Kidney (tissue), 14 donors: ENCODE measurements around the gene ECE1. TPM values are rescaled to one million over a fixed set of nuclear protein-coding genes. Genes with fewer than 3 reads are reported as not detected.
"Not testable (repeated sequence)": the region's sequence is repeated elsewhere in the genome, so short reads cannot be mapped to it uniquely, and the experiment has no call there.

Source experiments
- DNase-seq, 5 donors: peaks; one replicate each; pipeline ENCODE4 v3.0.0-alpha.2; 2013 to 2020
- FAIRE-seq: peaks from 2 replicates; lab custom pipeline; 2012; peaks lifted over from hg19 to GRCh38; lab: Jason Lieb, UNC
- H3K27ac ChIP-seq, 2 donors: one replicate each; pipeline ENCODE4 v1.7.0; 2013; ENCODE audit warnings: low read depth in 2 of 2, low read length in 2 of 2, inconsistent platforms in 1 of 2
- H3K27me3 ChIP-seq: one replicate; pipeline ENCODE4 v1.7.1; 2013; ENCODE audit warnings: low read length, inconsistent platforms; ENCODE audit not compliant: control insufficient read depth, insufficient read depth
- H3K36me3 ChIP-seq, 3 donors: one replicate each; pipeline versions ENCODE4 v1.7.0 to v1.7.1; 2013; ENCODE audit warnings: low read length in 3 of 3, control low read depth in 1 of 3, inconsistent platforms in 1 of 3; ENCODE audit not compliant: insufficient read depth in 3 of 3, control insufficient read depth in 2 of 3
- H3K4me1 ChIP-seq, 3 donors: one replicate each; pipeline versions ENCODE4 v1.7.0 to v1.7.1; 2013; ENCODE audit warnings: low read length in 3 of 3, inconsistent platforms in 1 of 3, low read depth in 1 of 3; ENCODE audit not compliant: control insufficient read depth in 2 of 3, insufficient read depth in 2 of 3
- H3K4me3 ChIP-seq, 3 donors: one replicate each; pipeline versions ENCODE4 v1.7.0 to v1.8.1; 2013; ENCODE audit warnings: low read length in 3 of 3, control low read depth in 1 of 3, inconsistent platforms in 1 of 3
- H3K9ac ChIP-seq, 3 donors: one replicate each; pipeline versions ENCODE4 v1.7.0 to v1.7.1; 2013; ENCODE audit warnings: low read length in 3 of 3, control low read depth in 1 of 3, inconsistent platforms in 1 of 3
- H3K9me3 ChIP-seq, 3 donors: one replicate each; pipeline versions ENCODE4 v1.7.0 to v1.7.1; 2013; ENCODE audit warnings: low read length in 3 of 3, control low read depth in 1 of 3, inconsistent platforms in 1 of 3; ENCODE audit not compliant: control insufficient read depth in 2 of 3, insufficient read depth in 1 of 3
- intact Hi-C: fragments of 100-400 bp; cut with DNase I; formaldehyde crosslinking; loops from one replicate; pipeline ENCODE4 v1.11.1; 2022
- polyA plus RNA-seq: library from polyadenylated mRNA; stranded (reverse); fragments of 350-450 nt; fragmentation: Illumina TruSeq; extraction: RNeasy Lipid Tissue Mini Kit (QIAGEN cat#74804); gene quantifications from one replicate; pipeline ENCODE4 v1.2.3, GENCODE V29; 2014; ENCODE audit warnings: low read depth, low replicate concordance; ENCODE audit not compliant: insufficient read depth
- total RNA-seq: library from RNA; stranded (reverse); fragmentation: NEBNext Ultra II Directional; extraction: Animal tissue kit (Norgen Biotek cat#: 25700); gene quantifications from one replicate; pipeline ENCODE4 v1.2.1, GENCODE V29; 2021
- TF ChIP-seq, protein P1 (sequence below): IDR thresholded peaks from 3 replicates; pipeline ENCODE4 v1.5.1; 2012; ENCODE audit warnings: mild to moderate bottlenecking, moderate library complexity, borderline replicate concordance; ENCODE audit not compliant: insufficient read depth; ENCODE audit errors: extremely low read depth
- donor health status: control.
- donor health status: control.
- donor health status: control.
- donor health status: control.
- donor health status: control.
- donor health status: DM: yes; HTN: yes; CAD: no.
- donor health status: Normal renal cell carcinoma (clear cell type).

Gene ECE1
- total and polyA plus RNA-seq, 2 donors from 2014 or later: 30.8 to 128 TPM

DNA sequence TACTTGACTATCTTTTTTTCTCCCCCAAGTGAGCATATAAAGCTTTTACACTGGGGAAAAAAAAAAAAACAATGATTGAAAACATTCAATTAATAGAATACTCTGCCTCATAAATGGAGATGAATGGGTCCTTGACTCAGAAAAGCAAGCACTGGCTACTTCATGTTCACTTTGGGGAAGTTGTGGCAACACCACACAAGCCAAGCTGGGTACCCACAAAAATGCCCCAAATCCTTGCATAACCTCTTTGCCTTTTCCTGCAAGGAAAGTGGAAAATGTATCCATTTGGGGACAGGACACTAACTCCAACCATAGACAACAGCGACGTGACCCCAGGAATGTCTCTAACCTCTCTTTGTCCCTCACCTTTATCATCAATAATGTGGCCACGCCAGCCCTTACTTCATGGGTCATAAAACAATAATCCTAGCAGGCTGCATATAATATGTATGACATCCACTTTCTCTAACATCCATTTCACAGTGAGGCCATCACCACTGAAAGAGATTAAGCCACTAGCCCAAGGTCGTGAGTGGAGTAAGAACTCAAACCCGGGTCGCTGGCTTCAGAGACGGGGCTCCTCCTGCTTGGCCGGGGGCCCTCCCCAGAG lies 2.3 kb downstream of the ECE1 start:
- no peaks in the 10 kb centered on the region for H3K27me3 ChIP-seq
- H3K9ac ChIP-seq: no peak overlapping the region
- no peak for FAIRE-seq
- peaks cover 0 to 6% (median 0%) of the 10 kb centered on the region in 3 donors for H3K4me1 ChIP-seq
- no peak overlapping the region for H3K4me3 ChIP-seq
- TF ChIP-seq, protein P1, sequence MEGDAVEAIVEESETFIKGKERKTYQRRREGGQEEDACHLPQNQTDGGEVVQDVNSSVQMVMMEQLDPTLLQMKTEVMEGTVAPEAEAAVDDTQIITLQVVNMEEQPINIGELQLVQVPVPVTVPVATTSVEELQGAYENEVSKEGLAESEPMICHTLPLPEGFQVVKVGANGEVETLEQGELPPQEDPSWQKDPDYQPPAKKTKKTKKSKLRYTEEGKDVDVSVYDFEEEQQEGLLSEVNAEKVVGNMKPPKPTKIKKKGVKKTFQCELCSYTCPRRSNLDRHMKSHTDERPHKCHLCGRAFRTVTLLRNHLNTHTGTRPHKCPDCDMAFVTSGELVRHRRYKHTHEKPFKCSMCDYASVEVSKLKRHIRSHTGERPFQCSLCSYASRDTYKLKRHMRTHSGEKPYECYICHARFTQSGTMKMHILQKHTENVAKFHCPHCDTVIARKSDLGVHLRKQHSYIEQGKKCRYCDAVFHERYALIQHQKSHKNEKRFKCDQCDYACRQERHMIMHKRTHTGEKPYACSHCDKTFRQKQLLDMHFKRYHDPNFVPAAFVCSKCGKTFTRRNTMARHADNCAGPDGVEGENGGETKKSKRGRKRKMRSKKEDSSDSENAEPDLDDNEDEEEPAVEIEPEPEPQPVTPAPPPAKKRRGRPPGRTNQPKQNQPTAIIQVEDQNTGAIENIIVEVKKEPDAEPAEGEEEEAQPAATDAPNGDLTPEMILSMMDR: no peak
- intact Hi-C loops: no loop called here
- no peak overlapping the region for H3K27ac ChIP-seq
- H3K9me3 ChIP-seq: no peaks in the 10 kb centered on the region
- no peak for DNase-seq
- H3K36me3 ChIP-seq: peaks cover 0 to 2% (median 0%) of the 10 kb centered on the region in 3 donors

DNA sequence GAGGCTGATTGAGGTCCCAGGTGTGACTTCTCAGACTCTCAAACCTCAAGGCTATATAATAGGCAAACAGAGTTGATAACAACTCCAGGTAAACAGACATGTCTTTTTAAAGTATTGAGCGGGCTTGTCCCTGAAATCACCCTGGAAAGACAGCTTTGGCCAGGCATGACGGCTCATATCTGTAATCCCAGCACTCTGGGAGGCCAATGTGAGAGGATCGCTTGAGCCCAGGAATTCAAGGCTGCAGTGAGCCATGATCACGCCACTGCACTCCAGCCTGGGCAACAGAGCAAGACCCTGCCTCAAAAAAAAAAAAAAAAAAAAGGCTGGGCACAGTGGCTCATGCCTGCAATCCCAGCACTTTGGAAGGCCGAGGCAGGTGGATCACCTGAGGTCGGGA lies 4.9 kb downstream of the ECE1 start:
- intact Hi-C loops, H3K27ac ChIP-seq: not testable (repeated sequence)

DNA sequence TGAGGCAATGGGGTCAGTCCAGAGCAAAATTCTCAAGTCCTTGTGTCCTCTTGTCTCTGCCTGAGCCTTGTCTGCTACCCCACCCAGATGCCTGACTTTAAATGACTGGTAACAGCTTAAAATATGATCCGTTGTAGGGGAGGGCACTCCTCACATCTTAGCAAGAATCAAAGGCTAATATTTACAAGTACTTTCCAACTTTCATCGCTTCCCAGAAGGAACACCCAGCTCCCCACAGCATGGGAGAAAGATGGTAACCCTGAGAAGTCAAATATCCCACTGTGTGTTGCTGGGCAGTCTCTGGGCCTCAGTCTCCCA lies 5.2 kb downstream of the ECE1 start:
- FAIRE-seq (no peak), DNase-seq (no peak)
- Histone ChIP-seq H3K27ac (no peak overlapping the region), H3K4me1 (peaks cover 0 to 10% (median 0%) of the 10 kb centered on the region in 3 donors), H3K36me3 (peaks cover 0 to 2% (median 0%) of the 10 kb centered on the region in 3 donors), H3K9me3 (no peaks in the 10 kb centered on the region), H3K27me3 (no peaks in the 10 kb centered on the region), H3K9ac (no peak overlapping the region), H3K4me3 (no peak overlapping the region)
- intact Hi-C loops: no loop called here
- TF ChIP-seq, protein P1: no peak

More for the DNA sequence above, 4.9 kb downstream of the ECE1 start:
- H3K9me3 ChIP-seq, H3K4me3 ChIP-seq, H3K4me1 ChIP-seq, H3K9ac ChIP-seq, H3K36me3 ChIP-seq, DNase-seq, FAIRE-seq, H3K27me3 ChIP-seq: not testable (repeated sequence)

DNA sequence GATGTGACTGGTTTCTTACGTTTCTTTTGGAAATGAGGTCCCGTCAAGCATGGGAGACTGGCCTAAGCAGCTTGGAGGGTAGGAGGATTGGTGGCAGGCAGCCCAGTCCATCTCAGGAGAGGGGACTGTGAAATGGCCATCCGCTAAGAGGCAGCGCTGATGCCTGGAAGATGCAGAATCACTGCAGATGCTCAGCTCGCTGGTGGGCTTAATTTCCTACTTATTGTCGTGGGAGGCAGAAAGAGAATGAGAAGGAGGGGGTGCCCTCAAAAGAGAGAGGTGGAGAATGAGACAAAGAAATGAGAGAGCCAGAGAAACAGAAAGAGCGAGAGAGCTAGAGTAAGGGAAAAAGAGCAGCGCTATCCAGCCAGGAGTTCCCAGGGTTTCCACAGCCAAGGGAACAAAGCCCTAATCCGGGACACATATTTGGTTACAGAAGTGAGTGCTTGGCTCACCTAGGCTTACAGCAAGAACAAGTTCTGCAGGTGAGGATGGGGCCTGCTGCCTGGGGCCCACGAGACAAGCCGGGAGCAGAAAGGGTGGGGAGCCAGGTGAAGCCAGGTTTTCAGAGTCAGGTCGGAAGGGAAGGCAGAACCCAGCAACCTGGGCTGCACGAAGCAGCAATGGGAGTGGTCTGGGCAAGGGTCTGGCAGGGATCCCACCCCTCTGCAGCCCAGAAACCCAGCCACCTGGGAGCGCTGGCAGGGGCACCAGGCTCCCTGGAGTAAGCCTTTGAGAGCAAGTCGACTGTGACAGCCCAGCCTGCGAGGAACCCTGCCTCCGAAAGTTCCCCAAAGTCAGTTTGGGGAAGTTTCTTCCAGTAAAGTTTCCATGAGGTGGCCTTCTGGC lies 5.8 kb downstream of the ECE1 start:
- Histone ChIP-seq H3K4me1 (peaks cover 0 to 14% (median 0%) of the 10 kb centered on the region in 3 donors), H3K27ac (no peak overlapping the region), H3K9ac (no peak overlapping the region), H3K27me3 (no peaks in the 10 kb centered on the region), H3K4me3 (no peak overlapping the region), H3K36me3 (peaks cover 0 to 2% (median 0%) of the 10 kb centered on the region in 3 donors), H3K9me3 (no peaks in the 10 kb centered on the region)
- FAIRE-seq: no peak
- TF ChIP-seq, protein P1: no peak
- DNase-seq: peak in 2 of 5 donors; percentile 42 to 43
- intact Hi-C loops: no loop called here
